SK-N-SH (cell line): ENCODE measurements around the gene UMODL1. TPM values are rescaled to one million over a fixed set of nuclear protein-coding genes. Genes with fewer than 3 reads are reported as not detected.

Experiments used
- CTCF ChIA-PET: fragments of 300-600, 350-600 bp; formaldehyde crosslinking; extraction: SDS; loops from one replicate; lab custom pipeline; 2021; lab: Yijun Ruan, JAX
- POLR2A ChIA-PET: fragments of 350-600 bp; sonication (Branson Sonifier 250); formaldehyde crosslinking; extraction: SDS; loops from one replicate; lab custom pipeline; 2020; ENCODE audit warnings: antibody characterized with exemption, inconsistent platforms; lab: Yijun Ruan, JAX
- DNase-seq: peaks from one replicate; pipeline ENCODE4 v3.0.0; 2012
- H2AFZ ChIP-seq: fragments of 200-600 bp; sonication (generic); 2 replicates; pipeline ENCODE4 v1.8.1; 2016; ENCODE audit warnings: antibody characterized with exemption, mild to moderate bottlenecking, low read depth
- H3F3A ChIP-seq: fragments of 200-600 bp; sonication (generic); replicated peaks from 2 replicates; pipeline ENCODE3; 2016; ENCODE audit warnings: antibody characterized with exemption, mild to moderate bottlenecking; ENCODE audit not compliant: insufficient read depth
- H3K27ac ChIP-seq, 2 experiments: fragments of 200-500 bp in 1 of 2; fragments of 200-600 bp in 1 of 2; sonication (Bioruptor generic) in 1 of 2; sonication (generic), shearing (Covaris generic) in 1 of 2; 2 replicates each; pipeline versions ENCODE4 v1.5.1 to v1.6.1; 2014 to 2016; ENCODE audit warnings: low read depth in 2 of 2, inconsistent platforms in 1 of 2, low read length in 1 of 2, mild to moderate bottlenecking in 1 of 2, mixed read lengths in 1 of 2
- H3K27me3 ChIP-seq: fragments of 200-600 bp; sonication (generic), shearing (Covaris generic); 2 replicates; pipeline ENCODE4 v1.6.1; 2016; ENCODE audit warnings: mixed run types; ENCODE audit not compliant: insufficient read depth
- H3K36me3 ChIP-seq, 2 experiments: fragments of 200-500 bp in 1 of 2; fragments of 200-600 bp in 1 of 2; sonication (Bioruptor generic) in 1 of 2; sonication (generic) in 1 of 2; replicated peaks in 1 of 2; 2 replicates each; pipeline versions ENCODE3 to v1.5.1; 2014 to 2016; ENCODE audit warnings: low read length in 1 of 2, mild to moderate bottlenecking in 1 of 2; ENCODE audit not compliant: insufficient read depth in 2 of 2, control insufficient read depth in 1 of 2
- H3K4me1 ChIP-seq, 2 experiments: fragments of 200-500 bp in 1 of 2; fragments of 200-600 bp in 1 of 2; sonication (Bioruptor generic) in 1 of 2; sonication (generic), shearing (Covaris generic) in 1 of 2; 2 replicates each; pipeline versions ENCODE4 v1.5.1 to v1.6.1; 2014 to 2016; ENCODE audit warnings: low read depth in 1 of 2, low read length in 1 of 2, mixed run types in 1 of 2; ENCODE audit not compliant: insufficient read depth in 2 of 2, control insufficient read depth in 1 of 2
- H3K4me2 ChIP-seq: fragments of 200-600 bp; sonication (generic), shearing (Covaris generic); 2 replicates; pipeline ENCODE4 v1.6.1; 2017; ENCODE audit warnings: mixed run types
- H3K4me3 ChIP-seq, 2 experiments: fragments of 200-500 bp in 1 of 2; fragments of 200-600 bp in 1 of 2; sonication (Bioruptor generic) in 1 of 2; sonication (generic), shearing (Covaris generic) in 1 of 2; 2 replicates each; pipeline versions ENCODE4 v1.5.1 to v1.8.1; 2014 to 2016; ENCODE audit warnings: low read depth in 2 of 2, inconsistent platforms in 1 of 2, low read length in 1 of 2, mild to moderate bottlenecking in 1 of 2, mixed read lengths in 1 of 2, moderate library complexity in 1 of 2
- H3K79me2 ChIP-seq: fragments of 200-600 bp; sonication (generic); 2 replicates; pipeline ENCODE4 v1.8.1; 2017; ENCODE audit warnings: mild to moderate bottlenecking; ENCODE audit not compliant: insufficient read depth
- H3K9ac ChIP-seq: fragments of 200-600 bp; sonication (generic); 2 replicates; pipeline ENCODE4 v1.6.1; 2017; ENCODE audit warnings: mixed run types
- H3K9me2 ChIP-seq: fragments of 200-600 bp; sonication (generic); 2 replicates; pipeline ENCODE4 v1.6.1; 2017; ENCODE audit warnings: mixed run types
- H3K9me3 ChIP-seq: fragments of 200-600 bp; sonication (generic); 2 replicates; pipeline ENCODE4 v1.6.1; 2017; ENCODE audit warnings: mixed run types, mild to moderate bottlenecking, moderate library complexity
- H4K20me1 ChIP-seq: fragments of 200-600 bp; sonication (generic); 2 replicates; pipeline ENCODE4 v1.6.1; 2017; ENCODE audit warnings: mild to moderate bottlenecking, mixed run types; ENCODE audit not compliant: insufficient read depth
- FOSL2 ChIP-seq: IDR thresholded peaks from 2 replicates; pipeline ENCODE4 v1.4.0; 2012; ENCODE audit warnings: low read depth, mild to moderate bottlenecking, moderate library complexity, borderline replicate concordance
- FOXJ3 ChIP-seq: sonication (generic); formaldehyde crosslinking; IDR thresholded peaks from 2 replicates; pipeline ENCODE4 v1.5.1; 2020; ENCODE audit warnings: mild to moderate bottlenecking, missing genetic modification reagents
- FOXM1 ChIP-seq: IDR thresholded peaks from 2 replicates; pipeline ENCODE4 v1.4.0; 2012; ENCODE audit warnings: low read depth, mild to moderate bottlenecking
- GABPA ChIP-seq: IDR thresholded peaks from 2 replicates; pipeline ENCODE4 v1.4.0; 2012; ENCODE audit warnings: low read depth, mild to moderate bottlenecking
- JUND ChIP-seq: IDR thresholded peaks from 2 replicates; pipeline ENCODE4 v1.4.0; 2012
- NFIC ChIP-seq: IDR thresholded peaks from 2 replicates; pipeline ENCODE4 v1.4.0; 2012; ENCODE audit warnings: borderline replicate concordance
- NRF1 ChIP-seq: IDR thresholded peaks from 2 replicates; pipeline ENCODE4 v1.6.1; 2012; ENCODE audit warnings: low read depth, mild to moderate bottlenecking, low read length
- POLR2AphosphoS5 ChIP-seq: IDR thresholded peaks from 2 replicates; pipeline ENCODE4 v1.6.1; 2012; ENCODE audit warnings: low read depth, low read length
- RCOR1 ChIP-seq: fragments of 150-350 bp; IDR thresholded peaks from 2 replicates; pipeline ENCODE4 v1.6.1; 2017; ENCODE audit warnings: antibody characterized with exemption, low read length
- SIN3A ChIP-seq: IDR thresholded peaks from 2 replicates; pipeline ENCODE4 v1.6.1; 2012; ENCODE audit warnings: low read depth, mild to moderate bottlenecking, low read length, moderate library complexity, borderline replicate concordance
- SMC3 ChIP-seq: IDR thresholded peaks from 2 replicates; pipeline ENCODE4 v1.6.1; 2012; ENCODE audit warnings: low read depth, low read length, improper control_type of control experiment
- TCF12 ChIP-seq: IDR thresholded peaks from 2 replicates; pipeline ENCODE4 v1.4.0; 2012
- TEAD4 ChIP-seq: IDR thresholded peaks from 2 replicates; pipeline ENCODE4 v1.4.0; 2012; ENCODE audit warnings: mild to moderate bottlenecking, borderline replicate concordance; ENCODE audit not compliant: insufficient read depth
- YY1 ChIP-seq: IDR thresholded peaks from 2 replicates; pipeline ENCODE4 v1.4.0; 2012; ENCODE audit warnings: low read depth, mild to moderate bottlenecking
- WGBS: methylation state at CpG from one replicate; pipeline ENCODE4 v1.1.6; 2017; ENCODE audit warnings: low lambda C conversion rate; 5-methylcytosine and 5-hydroxymethylcytosine counted together
- polyA plus RNA-seq, 3 experiments: library from polyadenylated mRNA; depleted of rRNA; stranded (reverse); fragments of >200 nt; gene quantifications; 2 replicates each; pipeline ENCODE4 v1.2.3, GENCODE V29; 2012
- TF ChIP-seq, protein P1 (sequence below): IDR thresholded peaks from 2 replicates; pipeline ENCODE4; 2012
- TF ChIP-seq, protein P2 (sequence below): fragments of 150-350 bp; IDR thresholded peaks from 2 replicates; pipeline ENCODE4 v1.6.1; 2017; ENCODE audit warnings: antibody characterized with exemption, low read length, low read depth, borderline replicate concordance
- TF ChIP-seq, protein P3 (sequence below): IDR thresholded peaks from 2 replicates; pipeline ENCODE4 v1.4.0; 2012; ENCODE audit warnings: low read depth, borderline replicate concordance
- TF ChIP-seq, protein P4 (sequence below): IDR thresholded peaks from 2 replicates; pipeline ENCODE4 v1.6.1; 2012; ENCODE audit warnings: mild to moderate bottlenecking, low read depth, low read length, moderate library complexity
- TF ChIP-seq, protein P5 (sequence below): fragments of 150-350 bp; IDR thresholded peaks from 2 replicates; pipeline ENCODE4 v1.6.1; 2016; ENCODE audit warnings: mild to moderate bottlenecking, low read depth, low read length

Gene UMODL1
- polyA plus RNA-seq, 1 of the 3 experiments (the other 2 are of a cell fraction): not detected

DNA sequence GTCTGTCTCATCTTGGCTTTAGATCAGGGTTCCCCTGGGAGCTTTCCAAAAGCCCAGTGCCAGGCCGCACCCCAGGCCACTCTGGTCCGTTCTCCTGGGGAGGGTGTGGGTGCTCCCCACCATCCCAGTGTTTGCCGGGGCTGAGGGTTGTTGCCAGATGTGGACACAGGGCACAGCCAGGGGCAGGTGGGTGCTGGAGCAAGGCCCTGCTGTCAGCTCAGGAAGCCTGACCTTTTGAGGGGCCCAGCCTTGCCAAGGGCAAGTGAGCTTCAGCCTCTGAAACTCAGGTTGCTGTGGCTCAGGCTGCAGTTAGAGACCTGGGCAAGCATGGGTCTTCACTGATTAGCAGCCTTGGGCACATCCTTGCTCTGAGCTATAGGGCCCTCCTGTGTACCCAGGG is 38.1 kb upstream of the UMODL1 start:
- no peak overlapping the region for H3K9ac ChIP-seq
- no peak overlapping the region for H2AFZ ChIP-seq
- H3F3A ChIP-seq: no peaks in the 10 kb centered on the region
- WGBS: 83% methylated on average over 1 of the region's 3 CpGs
- H3K27ac ChIP-seq: no peak overlapping the region
- H4K20me1 ChIP-seq: no peaks in the 10 kb centered on the region
- no peak for TF ChIP-seq RCOR1
- TF ChIP-seq SMC3: no peak
- no peak for TF ChIP-seq YY1
- TF ChIP-seq TEAD4: no peak
- TF ChIP-seq, protein P1, sequence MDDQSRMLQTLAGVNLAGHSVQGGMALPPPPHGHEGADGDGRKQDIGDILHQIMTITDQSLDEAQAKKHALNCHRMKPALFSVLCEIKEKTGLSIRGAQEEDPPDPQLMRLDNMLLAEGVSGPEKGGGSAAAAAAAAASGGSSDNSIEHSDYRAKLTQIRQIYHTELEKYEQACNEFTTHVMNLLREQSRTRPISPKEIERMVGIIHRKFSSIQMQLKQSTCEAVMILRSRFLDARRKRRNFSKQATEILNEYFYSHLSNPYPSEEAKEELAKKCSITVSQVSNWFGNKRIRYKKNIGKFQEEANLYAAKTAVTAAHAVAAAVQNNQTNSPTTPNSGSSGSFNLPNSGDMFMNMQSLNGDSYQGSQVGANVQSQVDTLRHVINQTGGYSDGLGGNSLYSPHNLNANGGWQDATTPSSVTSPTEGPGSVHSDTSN: no peak
- TF ChIP-seq SIN3A: no peak
- no peak for TF ChIP-seq FOXM1
- no peak for TF ChIP-seq FOXJ3 (CRISPR knock-in tag)
- no peak for TF ChIP-seq FOSL2
- TF ChIP-seq POLR2AphosphoS5: no peak
- TF ChIP-seq, protein P2, sequence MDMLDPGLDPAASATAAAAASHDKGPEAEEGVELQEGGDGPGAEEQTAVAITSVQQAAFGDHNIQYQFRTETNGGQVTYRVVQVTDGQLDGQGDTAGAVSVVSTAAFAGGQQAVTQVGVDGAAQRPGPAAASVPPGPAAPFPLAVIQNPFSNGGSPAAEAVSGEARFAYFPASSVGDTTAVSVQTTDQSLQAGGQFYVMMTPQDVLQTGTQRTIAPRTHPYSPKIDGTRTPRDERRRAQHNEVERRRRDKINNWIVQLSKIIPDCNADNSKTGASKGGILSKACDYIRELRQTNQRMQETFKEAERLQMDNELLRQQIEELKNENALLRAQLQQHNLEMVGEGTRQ: no peak
- TF ChIP-seq, protein P3, sequence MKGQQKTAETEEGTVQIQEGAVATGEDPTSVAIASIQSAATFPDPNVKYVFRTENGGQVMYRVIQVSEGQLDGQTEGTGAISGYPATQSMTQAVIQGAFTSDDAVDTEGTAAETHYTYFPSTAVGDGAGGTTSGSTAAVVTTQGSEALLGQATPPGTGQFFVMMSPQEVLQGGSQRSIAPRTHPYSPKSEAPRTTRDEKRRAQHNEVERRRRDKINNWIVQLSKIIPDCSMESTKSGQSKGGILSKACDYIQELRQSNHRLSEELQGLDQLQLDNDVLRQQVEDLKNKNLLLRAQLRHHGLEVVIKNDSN: no peak
- no peak for TF ChIP-seq TCF12
- TF ChIP-seq NFIC: no peak
- no peak for TF ChIP-seq JUND
- no peak for TF ChIP-seq NRF1
- TF ChIP-seq, all 33 proteins: peak for 0
- Histone ChIP-seq H3K27me3 (peaks cover 5% of the 10 kb centered on the region), H3K4me3 (no peak overlapping the region), H3K36me3 (no peaks in the 10 kb centered on the region), H3K79me2 (no peaks in the 10 kb centered on the region), H3K4me2 (no peak overlapping the region), H3K9me2 (no peaks in the 10 kb centered on the region), H3K9me3 (no peaks in the 10 kb centered on the region), H3K4me1 (no peaks in the 10 kb centered on the region)
- POLR2A ChIA-PET: no interaction called here
- CTCF ChIA-PET: interaction anchor here (2.1 kb wide), 1 partner anchor 74 kb away, joined by 7 read pairs; no protein-coding TSS in a partner anchor
- DNase-seq: no peak

- no peaks in the 10 kb centered on the region for H3K9me3 ChIP-seq
- no peak overlapping the region for H2AFZ ChIP-seq
- H3K27me3 ChIP-seq: no peaks in the 10 kb centered on the region
- WGBS: 31% methylated on average over 2 of the region's 2 CpGs
- no peaks in the 10 kb centered on the region for H3K79me2 ChIP-seq
- H3K4me1 ChIP-seq: peaks cover 0 to 12% of the 10 kb centered on the region in 2 experiments; a peak in 2 of 4 replicates
- H3K36me3 ChIP-seq: no peaks in the 10 kb centered on the region
- no peak overlapping the region for H3K4me3 ChIP-seq
- no peak overlapping the region for H3K4me2 ChIP-seq
- no peak for DNase-seq
- H3F3A ChIP-seq: peaks cover 3% of the 10 kb centered on the region
- H3K9me2 ChIP-seq: no peaks in the 10 kb centered on the region
- POLR2A ChIA-PET: no interaction called here
- H4K20me1 ChIP-seq: no peaks in the 10 kb centered on the region
- TF ChIP-seq GABPA (no peak), RCOR1 (no peak)
- TF ChIP-seq, protein P4, sequence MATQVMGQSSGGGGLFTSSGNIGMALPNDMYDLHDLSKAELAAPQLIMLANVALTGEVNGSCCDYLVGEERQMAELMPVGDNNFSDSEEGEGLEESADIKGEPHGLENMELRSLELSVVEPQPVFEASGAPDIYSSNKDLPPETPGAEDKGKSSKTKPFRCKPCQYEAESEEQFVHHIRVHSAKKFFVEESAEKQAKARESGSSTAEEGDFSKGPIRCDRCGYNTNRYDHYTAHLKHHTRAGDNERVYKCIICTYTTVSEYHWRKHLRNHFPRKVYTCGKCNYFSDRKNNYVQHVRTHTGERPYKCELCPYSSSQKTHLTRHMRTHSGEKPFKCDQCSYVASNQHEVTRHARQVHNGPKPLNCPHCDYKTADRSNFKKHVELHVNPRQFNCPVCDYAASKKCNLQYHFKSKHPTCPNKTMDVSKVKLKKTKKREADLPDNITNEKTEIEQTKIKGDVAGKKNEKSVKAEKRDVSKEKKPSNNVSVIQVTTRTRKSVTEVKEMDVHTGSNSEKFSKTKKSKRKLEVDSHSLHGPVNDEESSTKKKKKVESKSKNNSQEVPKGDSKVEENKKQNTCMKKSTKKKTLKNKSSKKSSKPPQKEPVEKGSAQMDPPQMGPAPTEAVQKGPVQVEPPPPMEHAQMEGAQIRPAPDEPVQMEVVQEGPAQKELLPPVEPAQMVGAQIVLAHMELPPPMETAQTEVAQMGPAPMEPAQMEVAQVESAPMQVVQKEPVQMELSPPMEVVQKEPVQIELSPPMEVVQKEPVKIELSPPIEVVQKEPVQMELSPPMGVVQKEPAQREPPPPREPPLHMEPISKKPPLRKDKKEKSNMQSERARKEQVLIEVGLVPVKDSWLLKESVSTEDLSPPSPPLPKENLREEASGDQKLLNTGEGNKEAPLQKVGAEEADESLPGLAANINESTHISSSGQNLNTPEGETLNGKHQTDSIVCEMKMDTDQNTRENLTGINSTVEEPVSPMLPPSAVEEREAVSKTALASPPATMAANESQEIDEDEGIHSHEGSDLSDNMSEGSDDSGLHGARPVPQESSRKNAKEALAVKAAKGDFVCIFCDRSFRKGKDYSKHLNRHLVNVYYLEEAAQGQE: no peak
- TF ChIP-seq, protein P5, sequence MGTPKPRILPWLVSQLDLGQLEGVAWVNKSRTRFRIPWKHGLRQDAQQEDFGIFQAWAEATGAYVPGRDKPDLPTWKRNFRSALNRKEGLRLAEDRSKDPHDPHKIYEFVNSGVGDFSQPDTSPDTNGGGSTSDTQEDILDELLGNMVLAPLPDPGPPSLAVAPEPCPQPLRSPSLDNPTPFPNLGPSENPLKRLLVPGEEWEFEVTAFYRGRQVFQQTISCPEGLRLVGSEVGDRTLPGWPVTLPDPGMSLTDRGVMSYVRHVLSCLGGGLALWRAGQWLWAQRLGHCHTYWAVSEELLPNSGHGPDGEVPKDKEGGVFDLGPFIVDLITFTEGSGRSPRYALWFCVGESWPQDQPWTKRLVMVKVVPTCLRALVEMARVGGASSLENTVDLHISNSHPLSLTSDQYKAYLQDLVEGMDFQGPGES: no peak
- TF ChIP-seq, all 33 proteins: peak for 0
- CTCF ChIA-PET: no interaction called here
- Histone ChIP-seq H3K9ac (no peak overlapping the region), H3K27ac (no peak overlapping the region)
Observed at GRCh38 chr21:42036313-42036712, 34.8 kb upstream of the UMODL1 start.
